ENCODE results near the gene KIF3C. TPM values are rescaled to one million over a fixed set of nuclear protein-coding genes. Genes with fewer than 3 reads are reported as not detected.

KIF3C gene
- total and polyA plus RNA-seq, 2 donors (not counting 3 experiments of a cell fraction or from before 2014, with no cell fraction given) = 11.4 to 40.7 TPM

DNA sequence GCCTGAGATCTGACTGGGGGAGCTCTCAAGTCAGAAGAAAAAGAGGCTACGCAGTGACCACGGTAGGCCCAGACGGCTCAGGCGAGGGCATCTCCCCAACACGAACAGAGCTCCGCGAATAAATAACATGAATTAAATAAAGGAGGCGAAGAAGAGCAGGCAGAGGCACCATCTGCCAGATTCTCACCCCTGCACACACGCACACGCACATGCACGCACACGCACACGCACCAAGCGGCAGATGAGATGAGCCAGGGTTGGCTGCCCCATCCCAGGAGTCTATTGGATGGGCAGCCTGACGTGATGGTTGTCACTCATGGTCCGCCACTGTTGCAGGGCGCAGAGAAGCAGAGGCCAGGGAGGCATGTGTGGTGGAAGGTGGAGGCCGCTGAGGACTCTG is 53.6 kb downstream of the KIF3C start:
- FAIRE-seq (no peak), DNase-seq (ENCODE audit: low read depth, low spot score) (no peak)
- intact Hi-C loops (cut with micrococcal nuclease) = no loop called here
- no peak overlapping the region for H2AFZ ChIP-seq (ENCODE audit: low read depth, low read length)
- H3K79me2 ChIP-seq (ENCODE audit: control insufficient read depth, insufficient read depth, low read length) = no peaks in the 10 kb centered on the region
- TF ChIP-seq MYC (IDR thresholded peaks at IDR 0.05; ENCODE audit: low read depth, low read length) (no peak), EZH2 (IDR thresholded peaks at IDR 0.05; ENCODE audit: borderline replicate concordance, low read depth, low read length, severe bottlenecking) (no peak), FOS (IDR thresholded peaks at IDR 0.05; ENCODE audit: borderline replicate concordance, insufficient read depth, low read length) (no peak), MAX (IDR thresholded peaks at IDR 0.05; ENCODE audit: insufficient read depth, insufficient read length) (no peak), POLR2A (IDR thresholded peaks at IDR 0.05; ENCODE audit: low read depth, low read length) (no peak)
- H3K9ac ChIP-seq (replicated peaks; ENCODE audit: extremely low read depth, insufficient read depth, low read length) = no peak overlapping the region
- no peaks in the 10 kb centered on the region for H3K9me3 ChIP-seq (replicated peaks; ENCODE audit: control insufficient read depth, insufficient read depth, low read length)
- BruUV-seq (replicated peaks) = no TSS peak
- H3K4me1 ChIP-seq (ENCODE audit: control insufficient read depth, extremely low read depth, insufficient read depth, low read length) = no peaks in the 10 kb centered on the region
- no peaks in the 10 kb centered on the region for H3K27me3 ChIP-seq (ENCODE audit: control insufficient read depth in 2 of 2, insufficient read depth in 2 of 2, low read length in 2 of 2)
- no peaks in the 10 kb centered on the region for H4K20me1 ChIP-seq (replicated peaks; ENCODE audit: control insufficient read depth, extremely low read depth, insufficient read depth, low read length)
- dilution Hi-C loops (cut with MboI; ENCODE audit: extremely low pct_ligation_motif_present, low sequenced_read_pairs) = no loop called here
- H3K36me3 ChIP-seq (ENCODE audit: control insufficient read depth in 2 of 2, extremely low read depth in 1 of 2, insufficient read depth in 2 of 2, low read length in 2 of 2) = peaks cover 4 to 18% of the 10 kb centered on the region in 2 experiments
- POLR2A ChIA-PET = no interaction called here
- no peaks in the 10 kb centered on the region for H3K9me1 ChIP-seq (replicated peaks; ENCODE audit: control insufficient read depth, extremely low read depth, insufficient read depth, low read length)
- H3K4me2 ChIP-seq (ENCODE audit: insufficient read depth, low read length) = no peak overlapping the region
- CTCF ChIA-PET = no interaction called here
- no peak overlapping the region for H3K4me3 ChIP-seq (replicated peaks in 1 of 3; ENCODE audit: insufficient read depth in 1 of 3, low read depth in 1 of 3, low read length in 3 of 3)
- H3K27ac ChIP-seq (ENCODE audit: insufficient read depth, low read depth, low read length) = no peak overlapping the region

GRCh38 chr2:25926984-25927756 is 55.1 kb downstream of the KIF3C start:
- no peaks in the 10 kb centered on the region for H3K79me2 ChIP-seq (ENCODE audit: control insufficient read depth, insufficient read depth, low read length)
- H3K9ac ChIP-seq (replicated peaks; ENCODE audit: extremely low read depth, insufficient read depth, low read length) = no peak overlapping the region
- TF ChIP-seq FOS (IDR thresholded peaks at IDR 0.05; ENCODE audit: borderline replicate concordance, insufficient read depth, low read length) (no peak), MYC (IDR thresholded peaks at IDR 0.05; ENCODE audit: low read depth, low read length) (no peak)
- no peak overlapping the region for H2AFZ ChIP-seq (ENCODE audit: low read depth, low read length)
- no peak overlapping the region for H3K4me3 ChIP-seq (replicated peaks in 1 of 3; ENCODE audit: insufficient read depth in 1 of 3, low read depth in 1 of 3, low read length in 3 of 3)
- no peak overlapping the region for H3K27ac ChIP-seq (ENCODE audit: insufficient read depth, low read depth, low read length)
- FAIRE-seq (no peak), DNase-seq (ENCODE audit: low read depth, low spot score) (no peak)
- dilution Hi-C loops (cut with MboI; ENCODE audit: extremely low pct_ligation_motif_present, low sequenced_read_pairs) = no loop called here
- POLR2A ChIA-PET = no interaction called here
- intact Hi-C loops (cut with micrococcal nuclease) = no loop called here
- CTCF ChIA-PET = interaction anchor here (1.3 kb wide), 1 partner anchor 75 kb away, joined by 4 read pairs; no protein-coding TSS in a partner anchor
- no peaks in the 10 kb centered on the region for H3K27me3 ChIP-seq (ENCODE audit: control insufficient read depth in 2 of 2, insufficient read depth in 2 of 2, low read length in 2 of 2)
- H3K4me1 ChIP-seq (ENCODE audit: control insufficient read depth, extremely low read depth, insufficient read depth, low read length) = no peaks in the 10 kb centered on the region
- no peak overlapping the region for H3K4me2 ChIP-seq (ENCODE audit: insufficient read depth, low read length)
- H3K9me3 ChIP-seq (replicated peaks; ENCODE audit: control insufficient read depth, insufficient read depth, low read length) = no peaks in the 10 kb centered on the region
- no TSS peak for BruUV-seq (replicated peaks)
- H3K9me1 ChIP-seq (replicated peaks; ENCODE audit: control insufficient read depth, extremely low read depth, insufficient read depth, low read length) = no peaks in the 10 kb centered on the region
- peaks cover 4 to 18% of the 10 kb centered on the region in 2 experiments for H3K36me3 ChIP-seq (ENCODE audit: control insufficient read depth in 2 of 2, extremely low read depth in 1 of 2, insufficient read depth in 2 of 2, low read length in 2 of 2)
- no peaks in the 10 kb centered on the region for H4K20me1 ChIP-seq (replicated peaks; ENCODE audit: control insufficient read depth, extremely low read depth, insufficient read depth, low read length)

Data from endothelial cell of umbilical vein (primary cell).